GM12892 (cell line): Measurements from ENCODE around the gene CHST8.

ENCODE experiments used
- DNase-seq: peaks from one replicate; pipeline ENCODE4 v3.0.0; 2011; ENCODE audit not compliant: insufficient read length
- FAIRE-seq: peaks from 2 replicates; lab custom pipeline; 2011; peaks lifted over from hg19 to GRCh38; lab: Jason Lieb, UNC
- POLR2A ChIP-seq: IDR thresholded peaks from 2 replicates; pipeline ENCODE4 v1.6.1; 2011; ENCODE audit warnings: low read depth, low read length, control low read depth
- POLR2AphosphoS5 ChIP-seq: IDR thresholded peaks from 2 replicates; pipeline ENCODE4 v1.6.1; 2011; ENCODE audit warnings: low read depth, low read length, control low read depth
- TAF1 ChIP-seq: IDR thresholded peaks from 2 replicates; pipeline ENCODE4 v1.6.1; 2011; ENCODE audit warnings: low read depth, mild to moderate bottlenecking, control low read depth, low read length, borderline replicate concordance

CHST8 gene

GRCh38 chr19:33621065-33621785 lies 528 bp upstream of the CHST8 start:
- FAIRE-seq = no peak
- DNase-seq = no peak
- TF ChIP-seq TAF1 (no peak), POLR2A (no peak), POLR2AphosphoS5 (no peak)

- TF ChIP-seq TAF1 (no peak), POLR2AphosphoS5 (no peak), POLR2A (no peak)
- DNase-seq (no peak), FAIRE-seq (no peak)
Measured at GRCh38 chr19:33622505-33622808, 704 bp downstream of the CHST8 start.

- no peak for TF ChIP-seq TAF1
- FAIRE-seq = no peak
- DNase-seq = no peak
Measured at GRCh38 chr19:33622809-33623511, 1.2 kb downstream of the CHST8 start.

GRCh38 chr19:33624586-33624985 lies 2.8 kb downstream of the CHST8 start:
- FAIRE-seq (no peak), DNase-seq (no peak)
- TF ChIP-seq TAF1 (no peak), POLR2AphosphoS5 (no peak), POLR2A (no peak)

GRCh38 chr19:33627526-33627925 lies 5.8 kb downstream of the CHST8 start:
- TF ChIP-seq TAF1 (no peak), POLR2A (no peak), POLR2AphosphoS5 (no peak)
- DNase-seq (no peak), FAIRE-seq (no peak)

- TF ChIP-seq POLR2AphosphoS5 (no peak), POLR2A (no peak), TAF1 (no peak)
- FAIRE-seq (no peak), DNase-seq (no peak)
Measured at GRCh38 chr19:33627962-33628839, 6.4 kb downstream of the CHST8 start.

- no peak for DNase-seq
- no peak for FAIRE-seq
- TF ChIP-seq POLR2A (no peak), POLR2AphosphoS5 (no peak), TAF1 (no peak)
Measured at GRCh38 chr19:33628921-33629825, 7.4 kb downstream of the CHST8 start.

GRCh38 chr19:33629826-33630375 lies 8.1 kb downstream of the CHST8 start:
- no peak for DNase-seq
- FAIRE-seq = no peak
- TF ChIP-seq POLR2A (no peak), TAF1 (no peak), POLR2AphosphoS5 (no peak)

GRCh38 chr19:33630880-33631608 lies 9.3 kb downstream of the CHST8 start:
- no peak for FAIRE-seq
- no peak for DNase-seq
- no peak for TF ChIP-seq POLR2AphosphoS5
- no peak for TF ChIP-seq TAF1
- TF ChIP-seq POLR2A = no peak

- no peak for FAIRE-seq
- no peak for DNase-seq
- no peak for TF ChIP-seq POLR2AphosphoS5
- no peak for TF ChIP-seq POLR2A
- TF ChIP-seq TAF1 = no peak
Measured at GRCh38 chr19:33631609-33631973, 9.8 kb downstream of the CHST8 start.
